HepG2 (cell line): ENCODE measurements around the gene CELF4. TPM values are rescaled to one million over a fixed set of nuclear protein-coding genes. Genes with fewer than 3 reads are reported as not detected.

Source experiments
- FOXJ3 ChIP-seq: sonication (generic); formaldehyde crosslinking; IDR thresholded peaks from 2 replicates; pipeline ENCODE4 v1.4.0; 2020; ENCODE audit warnings: missing genetic modification reagents, mild to moderate bottlenecking, borderline replicate concordance
- IRF2 ChIP-seq: IDR thresholded peaks from 2 replicates; pipeline ENCODE4 v1.6.1; 2018; ENCODE audit warnings: missing genetic modification reagents, missing compliant biosample characterization
- MLXIP ChIP-seq: sonication (generic); formaldehyde crosslinking; IDR thresholded peaks from 2 replicates; pipeline ENCODE4 v1.9.0; 2021; ENCODE audit warnings: missing genetic modification reagents, borderline replicate concordance
- NFE2L1 ChIP-seq: sonication (generic); formaldehyde crosslinking; IDR thresholded peaks from 2 replicates; pipeline ENCODE4 v1.4.0; 2020; ENCODE audit warnings: missing genetic modification reagents, mild to moderate bottlenecking, borderline replicate concordance
- RBM39 ChIP-seq: fragments of 200-400 bp; formaldehyde crosslinking; IDR thresholded peaks from one replicate; pipeline ENCODE4 v1.6.1; 2018; ENCODE audit warnings: antibody characterized with exemption, mild to moderate bottlenecking, low read depth, low read length; ENCODE audit not compliant: poor library complexity, severe bottlenecking
- TBX2 ChIP-seq: sonication (generic); formaldehyde crosslinking; IDR thresholded peaks from 2 replicates; pipeline ENCODE4 v1.5.0; 2020; ENCODE audit warnings: missing genetic modification reagents, mild to moderate bottlenecking, borderline replicate concordance
- ZNF251 ChIP-seq: sonication (generic); formaldehyde crosslinking; IDR thresholded peaks from 2 replicates; pipeline ENCODE4 v1.9.0; 2021; ENCODE audit warnings: mild to moderate bottlenecking, missing genetic modification reagents
- ZNF749 ChIP-seq: sonication (generic); formaldehyde crosslinking; IDR thresholded peaks from 2 replicates; pipeline ENCODE4 v1.8.0; 2022; ENCODE audit warnings: mild to moderate bottlenecking, missing genetic modification reagents, moderate library complexity, borderline replicate concordance
- ZNF883 ChIP-seq: sonication (generic); formaldehyde crosslinking; IDR thresholded peaks from 2 replicates; pipeline ENCODE4 v1.5.1; 2020; ENCODE audit warnings: mild to moderate bottlenecking, missing genetic modification reagents; ENCODE audit errors: not compliant biosample characterization
- polyA plus RNA-seq, 8 experiments: library from polyadenylated mRNA; depleted of rRNA in 3 of 8; stranded (reverse) in 7 of 8; unstranded in 1 of 8; fragments of >200 nt; fragmentation: Illumina TruSeq in 4 of 8; extraction: Trizol in 4 of 8; gene quantifications; 2 replicates each; pipeline versions ENCODE4 v1.2.1 to v1.2.3, GENCODE V29; 2011 to 2016; ENCODE audit warnings: low read depth in 4 of 8, missing spikeins in 1 of 8, mixed read lengths in 1 of 8; ENCODE audit not compliant: insufficient read depth in 1 of 8
- total RNA-seq, 5 experiments: library from RNA; depleted of rRNA; stranded (reverse); fragments of >200 nt; fragmentation: Illumina TruSeq; extraction: Trizol; gene quantifications; 2 replicates each; pipeline ENCODE4 v1.2.3, GENCODE V29; 2016; ENCODE audit warnings: low read depth in 1 of 5
- TF ChIP-seq, protein P1 (sequence below): sonication (generic); formaldehyde crosslinking; IDR thresholded peaks from 2 replicates; pipeline ENCODE4 v1.5.0; 2020; ENCODE audit warnings: mild to moderate bottlenecking, missing genetic modification reagents, moderate library complexity
- TF ChIP-seq, protein P2 (sequence below): sonication (generic); formaldehyde crosslinking; IDR thresholded peaks from 2 replicates; pipeline ENCODE4 v1.4.0; 2020; ENCODE audit warnings: missing genetic modification reagents

The CELF4 gene
- total and polyA plus RNA-seq, 2 of the 13 experiments (the other 11 are each of a cell fraction or from before 2014, with no cell fraction given), result not detected

DNA sequence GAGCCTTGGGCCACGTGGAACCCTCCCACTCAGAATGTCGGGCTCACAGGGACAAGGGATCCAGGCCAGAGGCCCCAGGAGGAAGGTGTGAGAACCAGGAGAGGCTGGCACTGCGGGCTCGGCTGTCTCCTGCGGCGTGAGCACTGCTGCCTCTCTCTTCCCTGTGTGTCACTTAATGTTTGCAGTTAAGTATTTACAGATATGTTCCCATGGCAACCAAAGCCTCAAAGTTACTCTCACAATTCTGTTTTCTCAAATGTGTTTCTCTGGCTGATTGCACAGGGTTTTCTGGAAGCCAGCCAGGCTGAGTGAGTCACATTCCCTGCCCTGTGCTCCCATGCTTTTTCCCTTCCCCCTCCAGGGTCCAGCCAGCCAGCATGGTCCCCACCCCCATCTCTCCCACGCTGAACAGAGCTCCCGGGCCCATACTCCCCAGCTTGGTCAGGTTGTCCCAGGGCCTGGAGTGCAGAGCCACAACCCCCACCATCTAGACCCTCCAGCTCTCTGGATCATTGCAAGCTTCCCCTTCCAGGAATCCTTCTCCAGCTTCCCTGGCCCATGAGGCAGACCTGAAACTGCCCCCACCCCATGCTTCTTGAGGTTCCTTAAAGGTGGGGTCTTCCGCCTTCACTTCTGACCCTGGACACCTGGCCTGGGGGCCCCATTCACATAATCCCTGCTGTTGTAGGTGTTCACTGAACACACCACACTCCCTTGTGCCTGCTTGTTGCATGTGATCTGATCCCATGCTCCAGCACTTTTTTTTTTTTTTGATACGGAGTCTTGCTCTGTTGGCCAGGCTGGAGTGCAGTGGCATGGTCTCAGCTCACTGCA, 265.9 kb downstream of the CELF4 start (continued):
- TF ChIP-seq MLXIP (CRISPR knock-in tag), result no peak
- peak; percentile 58; the same call in 1 of the 2 replicates for TF ChIP-seq IRF2
- TF ChIP-seq ZNF749 (CRISPR knock-in tag), result no peak
- TF ChIP-seq ZNF251, result no peak
- TF ChIP-seq, protein P1, sequence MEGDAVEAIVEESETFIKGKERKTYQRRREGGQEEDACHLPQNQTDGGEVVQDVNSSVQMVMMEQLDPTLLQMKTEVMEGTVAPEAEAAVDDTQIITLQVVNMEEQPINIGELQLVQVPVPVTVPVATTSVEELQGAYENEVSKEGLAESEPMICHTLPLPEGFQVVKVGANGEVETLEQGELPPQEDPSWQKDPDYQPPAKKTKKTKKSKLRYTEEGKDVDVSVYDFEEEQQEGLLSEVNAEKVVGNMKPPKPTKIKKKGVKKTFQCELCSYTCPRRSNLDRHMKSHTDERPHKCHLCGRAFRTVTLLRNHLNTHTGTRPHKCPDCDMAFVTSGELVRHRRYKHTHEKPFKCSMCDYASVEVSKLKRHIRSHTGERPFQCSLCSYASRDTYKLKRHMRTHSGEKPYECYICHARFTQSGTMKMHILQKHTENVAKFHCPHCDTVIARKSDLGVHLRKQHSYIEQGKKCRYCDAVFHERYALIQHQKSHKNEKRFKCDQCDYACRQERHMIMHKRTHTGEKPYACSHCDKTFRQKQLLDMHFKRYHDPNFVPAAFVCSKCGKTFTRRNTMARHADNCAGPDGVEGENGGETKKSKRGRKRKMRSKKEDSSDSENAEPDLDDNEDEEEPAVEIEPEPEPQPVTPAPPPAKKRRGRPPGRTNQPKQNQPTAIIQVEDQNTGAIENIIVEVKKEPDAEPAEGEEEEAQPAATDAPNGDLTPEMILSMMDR (CRISPR knock-in tag), result no peak
- TF ChIP-seq, protein P2, sequence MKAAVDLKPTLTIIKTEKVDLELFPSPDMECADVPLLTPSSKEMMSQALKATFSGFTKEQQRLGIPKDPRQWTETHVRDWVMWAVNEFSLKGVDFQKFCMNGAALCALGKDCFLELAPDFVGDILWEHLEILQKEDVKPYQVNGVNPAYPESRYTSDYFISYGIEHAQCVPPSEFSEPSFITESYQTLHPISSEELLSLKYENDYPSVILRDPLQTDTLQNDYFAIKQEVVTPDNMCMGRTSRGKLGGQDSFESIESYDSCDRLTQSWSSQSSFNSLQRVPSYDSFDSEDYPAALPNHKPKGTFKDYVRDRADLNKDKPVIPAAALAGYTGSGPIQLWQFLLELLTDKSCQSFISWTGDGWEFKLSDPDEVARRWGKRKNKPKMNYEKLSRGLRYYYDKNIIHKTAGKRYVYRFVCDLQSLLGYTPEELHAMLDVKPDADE (CRISPR knock-in tag), result no peak
- no peak for TF ChIP-seq ZNF883 (CRISPR knock-in tag)
- peak; percentile 74 for TF ChIP-seq TBX2 (CRISPR knock-in tag)
- peak; percentile 66; the same call in 1 of the 2 replicates for TF ChIP-seq FOXJ3 (CRISPR knock-in tag)
- no peak for TF ChIP-seq NFE2L1 (CRISPR knock-in tag)
- TF ChIP-seq RBM39, result peak; percentile 57
